GM10266 (cell line): Measurements from ENCODE around the gene LHX5.

Experiments used
- DNase-seq: peaks from one replicate; pipeline ENCODE4 v3.0.0; 2012; ENCODE audit errors: extremely low spot score
- CTCF ChIP-seq: IDR thresholded peaks from 2 replicates; pipeline ENCODE4 v1.5.1; 2012; ENCODE audit warnings: mild to moderate bottlenecking, low read depth; ENCODE audit not compliant: control insufficient read depth, insufficient read depth; ENCODE audit errors: missing control alignments

Gene LHX5

GRCh38 chr12:113471619-113472171 lies at the start of gene LHX5:
Gene LHX5 (minus strand): TSS chr12:113471871. CDS start chr12:113471498, 373 bp downstream.
- TF ChIP-seq CTCF = no peak
- DNase-seq = no peak

- TF ChIP-seq CTCF = no peak
- DNase-seq = no peak
Observed at GRCh38 chr12:113519464-113520307, 48.0 kb upstream of the LHX5 start.

- DNase-seq = no peak
- TF ChIP-seq CTCF = no peak
Observed at GRCh38 chr12:113515082-113515856, 43.6 kb upstream of the LHX5 start.

- no peak for DNase-seq
- TF ChIP-seq CTCF = no peak
Observed at GRCh38 chr12:113514602-113515001, 42.9 kb upstream of the LHX5 start.

- no peak for DNase-seq
- no peak for TF ChIP-seq CTCF
Observed at GRCh38 chr12:113512568-113512967, 40.9 kb upstream of the LHX5 start.

GRCh38 chr12:113506867-113507266 lies 35.2 kb upstream of the LHX5 start:
- no peak for DNase-seq
- TF ChIP-seq CTCF = no peak
